Measurements from ENCODE around the gene HILPDA.
"Not testable (repeated sequence)": the region's sequence is repeated elsewhere in the genome, so short reads cannot be mapped to it uniquely, and the experiment has no call there.

DNA sequence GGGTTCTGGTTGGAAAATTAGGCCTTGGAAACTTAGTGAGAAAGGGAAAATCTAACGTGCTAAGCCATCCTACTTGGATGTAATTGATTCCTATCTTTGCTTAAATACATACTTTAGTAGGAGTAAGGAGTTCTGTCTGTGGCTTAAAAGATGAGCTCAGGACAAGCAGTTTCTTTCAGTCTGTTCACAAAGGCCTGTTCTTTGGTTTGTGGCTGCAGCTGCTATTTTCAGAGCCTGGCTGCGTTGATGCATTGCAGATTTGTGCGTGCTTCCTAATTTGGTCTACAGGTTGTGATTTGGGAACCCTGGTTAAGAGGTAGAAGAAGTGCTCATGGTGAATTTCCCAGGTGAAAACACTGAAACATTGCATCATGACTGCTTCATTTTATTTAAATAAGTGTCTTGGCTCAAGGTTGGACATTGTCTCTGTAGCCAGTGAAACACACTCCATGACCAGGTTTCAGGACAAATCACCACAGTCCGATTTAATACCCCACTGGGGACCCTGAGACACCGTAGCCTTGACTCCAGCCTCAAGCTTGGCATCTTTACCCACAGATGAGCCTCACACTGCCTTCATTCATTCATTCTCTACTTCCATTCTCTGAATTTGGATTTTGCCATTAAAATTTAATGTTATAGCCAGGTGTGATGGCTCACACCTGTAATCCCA lies 51.8 kb downstream of the HILPDA start:
- not testable (repeated sequence) for TF ChIP-seq CTCF (IDR thresholded peaks at IDR 0.05; ENCODE audit: insufficient read depth, low read length); GABPA (IDR thresholded peaks at IDR 0.05; ENCODE audit: low read depth); REST (IDR thresholded peaks at IDR 0.05; ENCODE audit: insufficient replicate concordance, low read depth)
